CD14-positive monocyte (primary cell): ENCODE measurements around the gene SUSD5. TPM values are rescaled to one million over a fixed set of nuclear protein-coding genes. Genes with fewer than 3 reads are reported as not detected.

Experiments used
- DNase-seq, 3 donors: peaks; one replicate each; pipeline ENCODE4 v3.0.0-alpha.2; 2011 to 2022
- H2AFZ ChIP-seq: 2 replicates; pipeline ENCODE4 v1.6.0; 2012; ENCODE audit warnings: mild to moderate bottlenecking, low read depth, low read length, inconsistent platforms; ENCODE audit not compliant: insufficient read depth, poor library complexity, severe bottlenecking
- H3K27ac ChIP-seq, 2 donors: 1 replicate in 1 of 2; 2 replicates in 1 of 2; pipeline ENCODE4 v1.5.1; 2012 to 2013; ENCODE audit warnings: low read length in 2 of 2, control low read depth in 1 of 2, inconsistent platforms in 1 of 2, low read depth in 1 of 2, mild to moderate bottlenecking in 1 of 2
- H3K27me3 ChIP-seq, 2 donors: one replicate each; pipeline versions ENCODE4 v1.6.0 to v1.6.1; 2011 to 2013; ENCODE audit warnings: low read length in 2 of 2; ENCODE audit not compliant: control insufficient read depth in 2 of 2, insufficient read depth in 2 of 2
- H3K36me3 ChIP-seq, 2 donors: replicated peaks in 1 of 2; 1 replicate in 1 of 2; 2 replicates in 1 of 2; pipeline versions ENCODE4 v1.5.1 to v1.6.1; 2012 to 2013; ENCODE audit warnings: low read length in 2 of 2, control low read depth in 1 of 2, inconsistent platforms in 1 of 2, mild to moderate bottlenecking in 1 of 2; ENCODE audit not compliant: insufficient read depth in 2 of 2, control insufficient read depth in 1 of 2
- H3K4me1 ChIP-seq, 2 donors: 1 replicate in 1 of 2; 2 replicates in 1 of 2; pipeline versions ENCODE4 v1.5.1 to v1.6.1; 2012 to 2013; ENCODE audit warnings: low read length in 2 of 2, control low read depth in 1 of 2, inconsistent platforms in 1 of 2, mild to moderate bottlenecking in 1 of 2, moderate library complexity in 1 of 2; ENCODE audit not compliant: insufficient read depth in 2 of 2, control insufficient read depth in 1 of 2
- H3K4me2 ChIP-seq: replicated peaks from 2 replicates; pipeline ENCODE3; 2012; ENCODE audit warnings: low read length, moderate library complexity, mild to moderate bottlenecking; ENCODE audit not compliant: poor library complexity, severe bottlenecking; ENCODE audit errors: extremely low read depth
- H3K4me3 ChIP-seq, 3 experiments: fragments of 200-600 bp in 1 of 3; sonication (generic) in 1 of 3; replicated peaks in 1 of 3; 1 replicate in 2 of 3; 2 replicates in 1 of 3; pipeline ENCODE4 v1.5.1; 2011 to 2013; ENCODE audit warnings: low read length in 3 of 3, mild to moderate bottlenecking in 3 of 3, control low read depth in 2 of 3, low read depth in 2 of 3, inconsistent platforms in 1 of 3, moderate library complexity in 1 of 3
- H3K79me2 ChIP-seq: 2 replicates; pipeline ENCODE4 v1.6.0; 2012; ENCODE audit warnings: mild to moderate bottlenecking, control low read depth, inconsistent platforms, low read length, moderate library complexity; ENCODE audit not compliant: insufficient read depth
- H3K9ac ChIP-seq: 2 replicates; pipeline ENCODE4 v1.6.0; 2017; ENCODE audit warnings: low read length, mild to moderate bottlenecking; ENCODE audit not compliant: insufficient read depth, poor library complexity, severe bottlenecking
- H3K9me3 ChIP-seq, 2 donors: replicated peaks in 1 of 2; 1 replicate in 1 of 2; 2 replicates in 1 of 2; pipeline versions ENCODE4 v1.5.1 to v1.6.1; 2012 to 2013; ENCODE audit warnings: low read length in 2 of 2, control low read depth in 1 of 2; ENCODE audit not compliant: control insufficient read depth in 1 of 2, insufficient read depth in 1 of 2
- H4K20me1 ChIP-seq: 2 replicates; pipeline ENCODE4 v1.6.0; 2012; ENCODE audit warnings: mild to moderate bottlenecking, low read length, control low read depth, moderate library complexity; ENCODE audit not compliant: insufficient read depth
- H3K27ac Mint-ChIP-seq, 7 donors: one replicate each; pipeline ENCODE4 v1.8.0; 2020; ENCODE audit warnings: mild to moderate bottlenecking in 7 of 7, mixed read lengths in 7 of 7, moderate library complexity in 6 of 7, inconsistent platforms in 2 of 7
- H3K27me3 Mint-ChIP-seq, 3 donors: one replicate each; pipeline ENCODE4 v1.8.0; 2021 to 2022; ENCODE audit warnings: low read depth in 3 of 3, mild to moderate bottlenecking in 3 of 3, mixed read lengths in 3 of 3, moderate library complexity in 3 of 3, inconsistent platforms in 1 of 3
- H3K36me3 Mint-ChIP-seq, 2 donors: one replicate each; pipeline ENCODE4 v1.8.0; 2020; ENCODE audit warnings: mixed read lengths in 2 of 2, inconsistent platforms in 1 of 2, mild to moderate bottlenecking in 1 of 2
- H3K4me1 Mint-ChIP-seq: one replicate; pipeline ENCODE4 v1.8.0; 2020; ENCODE audit warnings: mild to moderate bottlenecking, mixed read lengths
- H3K4me3 Mint-ChIP-seq, 2 donors: one replicate each; pipeline ENCODE4 v1.8.0; 2020; ENCODE audit warnings: mild to moderate bottlenecking in 2 of 2, mixed read lengths in 2 of 2, moderate library complexity in 1 of 2
- H3K9me3 Mint-ChIP-seq, 7 donors: one replicate each; pipeline ENCODE4 v1.8.0; 2020 to 2022; ENCODE audit warnings: mixed read lengths in 7 of 7, mild to moderate bottlenecking in 6 of 7, moderate library complexity in 6 of 7, inconsistent platforms in 2 of 7
- CTCF ChIP-seq: fragments of 200-600 bp; IDR thresholded peaks from one replicate; pipeline ENCODE4 v1.8.0; 2022; ENCODE audit warnings: antibody characterized with exemption, mild to moderate bottlenecking
- WGBS: methylation state at CpG from one replicate; pipeline ENCODE4 v1.1.5; 2013; ENCODE audit warnings: missing lambda C conversion rate; ENCODE audit not compliant: insufficient coverage; 5-methylcytosine and 5-hydroxymethylcytosine counted together
- intact Hi-C, 2 donors: fragments of 100-400 bp; cut with micrococcal nuclease; formaldehyde crosslinking; loops; one replicate each; pipeline versions ENCODE4 v1.15.0 to v1.15.1; 2023
- polyA plus RNA-seq, 3 donors: library from polyadenylated mRNA; depleted of rRNA in 1 of 3; unstranded in 2 of 3; stranded (reverse) in 1 of 3; fragments of 300-500 nt in 2 of 3; fragments of >200 nt in 1 of 3; fragmentation: Illumina TruSeq in 2 of 3; gene quantifications; 1 replicate in 2 of 3; 2 replicates in 1 of 3; pipeline ENCODE4 v1.2.3, GENCODE V29; 2012 to 2021

The SUSD5 gene
- polyA plus RNA-seq, 3 donors: not detected

- Mint-ChIP-seq H3K27ac (no peak overlapping the region), H3K4me1 (no peaks in the 10 kb centered on the region), H3K9me3 (peaks cover 0 to 5% (median 0%) of the 10 kb centered on the region in 7 donors), H3K4me3 (no peak overlapping the region), H3K36me3 (peaks cover 77 to 92% of the 10 kb centered on the region in 2 donors), H3K27me3 (no peaks in the 10 kb centered on the region)
- Histone ChIP-seq H3K36me3 (peaks cover 75 to 97% of the 10 kb centered on the region in 2 donors), H3K4me1 (no peaks in the 10 kb centered on the region), H3K27me3 (no peaks in the 10 kb centered on the region), H3K79me2 (no peaks in the 10 kb centered on the region), H3K4me3 (no peak overlapping the region), H3K27ac (no peak overlapping the region), H4K20me1 (no peaks in the 10 kb centered on the region), H3K4me2 (no peak overlapping the region), H2AFZ (no peak overlapping the region), H3K9ac (no peak overlapping the region), H3K9me3 (no peaks in the 10 kb centered on the region)
- no CpG with 5 or more reads among the region's 1 CpG for WGBS
- intact Hi-C loops: no loop called here
- TF ChIP-seq CTCF: no peak
- DNase-seq: no peak
These were observed 80.9 kb downstream of the SUSD5 start for GRCh38 chr3:33137691-33138090.

- no peak overlapping the region for H3K27ac ChIP-seq
- WGBS: 100% methylated on average over 1 of the region's 4 CpGs
- peak overlapping the region in 2 of 7 donors; percentile 15 to 42 for H3K27ac Mint-ChIP-seq
- intact Hi-C loops: loop anchor here (5.0 kb wide), 1 partner anchor 238 kb away; no protein-coding TSS in a partner anchor
- no peaks in the 10 kb centered on the region for H3K27me3 ChIP-seq
- no peaks in the 10 kb centered on the region for H3K4me1 ChIP-seq
- no peaks in the 10 kb centered on the region for H3K9me3 ChIP-seq
- H3K4me2 ChIP-seq: no peak overlapping the region
- no peaks in the 10 kb centered on the region for H3K79me2 ChIP-seq
- no peaks in the 10 kb centered on the region for H3K27me3 Mint-ChIP-seq
- no peak overlapping the region for H2AFZ ChIP-seq
- H3K36me3 ChIP-seq: peaks cover 76 to 94% of the 10 kb centered on the region in 2 donors
- no peak overlapping the region for H3K4me3 ChIP-seq
- peaks cover 70 to 92% of the 10 kb centered on the region in 2 donors for H3K36me3 Mint-ChIP-seq
- H3K9ac ChIP-seq: no peak overlapping the region
- no peaks in the 10 kb centered on the region for H3K4me1 Mint-ChIP-seq
- H3K9me3 Mint-ChIP-seq: peaks cover 0 to 5% (median 0%) of the 10 kb centered on the region in 7 donors
- no peak for DNase-seq
- H3K4me3 Mint-ChIP-seq: no peak overlapping the region
- TF ChIP-seq CTCF: no peak
- peaks cover 13% of the 10 kb centered on the region for H4K20me1 ChIP-seq
These were observed 84.5 kb downstream of the SUSD5 start for GRCh38 chr3:33134026-33134625.
